K562 (cell line): ENCODE measurements around the gene CACNA1A. TPM values are rescaled to one million over a fixed set of nuclear protein-coding genes. Genes with fewer than 3 reads are reported as not detected.

Experiments
- ATAC-seq: fragments of 200-7000 bp; cut with Tn5 transposase; 3 replicates; pipeline ENCODE4 v1.9.1; 2020; ENCODE audit warnings: moderate library complexity
- BruUV-seq: library from RNA; stranded (reverse); fragments of 400-500 nt; replicated peaks from 2 replicates; lab custom pipeline; 2021; lab: Mats Ljungman, UMichigan
- CTCF ChIA-PET: fragments of 300-600 bp; formaldehyde crosslinking; extraction: SDS; loops from one replicate; lab custom pipeline; 2021; ENCODE audit warnings: low intra/inter-chr PET ratio; lab: Yijun Ruan, JAX
- POLR2A ChIA-PET: fragments of 300-600, 350-650 bp; sonication (Branson Sonifier 250); formaldehyde crosslinking; extraction: SDS; loops from one replicate; lab custom pipeline; 2021; ENCODE audit warnings: antibody characterized with exemption, inconsistent platforms; lab: Yijun Ruan, JAX
- DNase-seq, 4 experiments: peaks; one replicate each; pipeline versions ENCODE4 v3.0.0 to v3.0.0-alpha.2; 2011 to 2018; ENCODE audit warnings: low spot score in 3 of 4, mixed read lengths in 3 of 4; ENCODE audit errors: extremely low read depth in 1 of 4
- FAIRE-seq: peaks from 2 replicates; lab custom pipeline; 2011; peaks lifted over from hg19 to GRCh38; lab: Jason Lieb, UNC
- H2AFZ ChIP-seq: 2 replicates; pipeline ENCODE4 v1.6.0; 2011; ENCODE audit warnings: low read depth, low read length, control low read depth, inconsistent platforms
- H3K27ac ChIP-seq: fragments of 200-600 bp; 3 replicates; pipeline ENCODE4 v1.8.0; 2011; ENCODE audit warnings: low read depth, mild to moderate bottlenecking, control low read depth, inconsistent platforms, low read length, moderate library complexity, mixed read lengths; ENCODE audit errors: extremely low read depth
- H3K27me3 ChIP-seq, 2 experiments: fragments of 300-600 bp in 1 of 2; 2 replicates in 1 of 2; 3 replicates in 1 of 2; pipeline versions ENCODE4 v1.6.0 to v1.8.0; 2011; ENCODE audit warnings: inconsistent platforms in 2 of 2, low read length in 2 of 2, mild to moderate bottlenecking in 1 of 2, mixed read lengths in 1 of 2, moderate library complexity in 1 of 2; ENCODE audit not compliant: control insufficient read depth in 2 of 2, insufficient read depth in 2 of 2
- H3K36me3 ChIP-seq: fragments of 300-600 bp; 3 replicates; pipeline ENCODE4 v1.8.0; 2011; ENCODE audit warnings: mild to moderate bottlenecking, low read length, inconsistent platforms; ENCODE audit not compliant: control insufficient read depth, insufficient read depth
- H3K4me1 ChIP-seq, 2 experiments: fragments of 200-600 bp in 1 of 2; replicated peaks in 1 of 2; 2 replicates in 1 of 2; 3 replicates in 1 of 2; pipeline versions ENCODE4 v1.5.1 to v1.8.0; 2011; ENCODE audit warnings: inconsistent platforms in 2 of 2, low read length in 2 of 2, mild to moderate bottlenecking in 1 of 2, mixed read lengths in 1 of 2, moderate library complexity in 1 of 2; ENCODE audit not compliant: control insufficient read depth in 2 of 2, insufficient read depth in 2 of 2
- H3K4me2 ChIP-seq: 2 replicates; pipeline ENCODE4 v1.6.1; 2011; ENCODE audit warnings: low read length, control low read depth, inconsistent platforms, mixed read lengths; ENCODE audit not compliant: insufficient read depth
- H3K4me3 ChIP-seq: fragments of 200-600 bp; sonication (generic), shearing (Covaris generic); 2 replicates; pipeline ENCODE4 v1.5.1; 2016; ENCODE audit warnings: control low read depth, inconsistent platforms
- H3K79me2 ChIP-seq: fragments of 200-600 bp; 3 replicates; pipeline ENCODE4 v1.8.0; 2011; ENCODE audit warnings: low read length, inconsistent platforms; ENCODE audit not compliant: control insufficient read depth, insufficient read depth
- H3K9ac ChIP-seq, 2 experiments: 2 replicates each; pipeline versions ENCODE4 v1.6.0 to v1.6.1; 2011; ENCODE audit warnings: low read depth in 2 of 2, low read length in 2 of 2, control low read depth in 1 of 2, inconsistent platforms in 1 of 2, mild to moderate bottlenecking in 1 of 2, mixed read lengths in 1 of 2; ENCODE audit not compliant: insufficient read depth in 1 of 2
- H3K9me1 ChIP-seq: one replicate; pipeline ENCODE4 v1.6.0; 2011; ENCODE audit warnings: inconsistent platforms, mild to moderate bottlenecking, low read length, moderate library complexity; ENCODE audit not compliant: control insufficient read depth, insufficient read depth
- H3K9me3 ChIP-seq: replicated peaks from 2 replicates; pipeline ENCODE4 v1.5.1; 2011; ENCODE audit warnings: low read depth, low read length, inconsistent platforms; ENCODE audit not compliant: control insufficient read depth, insufficient read depth
- H4K20me1 ChIP-seq: replicated peaks from 2 replicates; pipeline ENCODE4 v1.6.1; 2011; ENCODE audit warnings: low read length, inconsistent platforms, mixed read lengths; ENCODE audit not compliant: control insufficient read depth, insufficient read depth
- BCLAF1 ChIP-seq, 2 experiments: fragments of 450-650 bp in 1 of 2; IDR thresholded peaks; 2 replicates each; pipeline ENCODE4 v1.6.1; 2011 to 2017; ENCODE audit warnings: low read depth in 2 of 2, antibody characterized with exemption in 1 of 2, borderline replicate concordance in 1 of 2, low read length in 1 of 2, mild to moderate bottlenecking in 1 of 2, mixed read lengths in 1 of 2; ENCODE audit not compliant: control insufficient read depth in 1 of 2
- FOXJ2 ChIP-seq: fragments of 200-800 bp; sonication (Bioruptor generic); IDR thresholded peaks from 2 replicates; pipeline ENCODE4 v1.6.1; 2016; ENCODE audit warnings: missing genetic modification characterization, missing compliant biosample characterization
- PRPF4 ChIP-seq: fragments of 200-400 bp; formaldehyde crosslinking; IDR thresholded peaks from one replicate; pipeline ENCODE4 v1.6.1; 2017; ENCODE audit warnings: low read length, low read depth, mild to moderate bottlenecking; ENCODE audit not compliant: insufficient read depth, poor library complexity, severe bottlenecking
- ZBTB40 ChIP-seq, 2 experiments: fragments of 450-650 bp in 1 of 2; sonication (generic) in 1 of 2; formaldehyde crosslinking in 1 of 2; IDR thresholded peaks; 2 replicates each; pipeline versions ENCODE4 v1.7.1 to v1.9.0; 2016 to 2022; ENCODE audit warnings: inconsistent platforms in 1 of 2, mild to moderate bottlenecking in 1 of 2, missing genetic modification reagents in 1 of 2
- WGBS: fragments of 100-300 bp; shearing (Covaris generic); methylation state at CpG from one replicate; pipeline ENCODE4 v1.1.6; 2016; ENCODE audit warnings: low coverage, mixed read lengths; ENCODE audit not compliant: insufficient coverage; ENCODE audit errors: missing lambda C conversion rate; 5-methylcytosine and 5-hydroxymethylcytosine counted together
- in situ Hi-C: fragments of 300-500 bp; cut with MboI; formaldehyde crosslinking; loops from 4 replicates; pipeline ENCODE4 v1.15.0; 2018; ENCODE audit warnings: inconsistent platforms, mixed read lengths
- intact Hi-C: fragments of 100-400 bp; cut with micrococcal nuclease; formaldehyde crosslinking; loops from 2 replicates; pipeline ENCODE4 v1.14.2; 2022
- polyA plus RNA-seq, 8 experiments: library from polyadenylated mRNA; depleted of rRNA in 4 of 8; stranded (reverse) in 5 of 8; unstranded in 3 of 8; fragments of >200 nt; fragmentation: Nextera tagmentation in 2 of 8; fragmentation: Illumina TruSeq in 1 of 8; extraction: Ambion mirVana in 2 of 8; extraction: Trizol in 1 of 8; gene quantifications; 2 replicates each; pipeline versions ENCODE4 v1.2.1 to v1.2.3, GENCODE V29; 2011 to 2014; ENCODE audit warnings: inconsistent platforms in 1 of 8, missing spikeins in 1 of 8
- total RNA-seq, 7 experiments: library from RNA; depleted of rRNA in 6 of 7; stranded (reverse); fragments of >200 nt in 6 of 7; fragmentation: Illumina TruSeq in 2 of 7; extraction: Trizol in 2 of 7; gene quantifications; 2 replicates each; pipeline versions ENCODE4 v1.2.1 to v1.2.3, GENCODE V29; 2011 to 2021; ENCODE audit warnings: low replicate concordance in 1 of 7

Gene CACNA1A
- total and polyA plus RNA-seq, 9 of the 15 experiments (the other 6 are each of a cell fraction or from before 2014, with no cell fraction given): 0.03 to 0.20 (median 0.09) TPM; not detected in 1

DNA sequence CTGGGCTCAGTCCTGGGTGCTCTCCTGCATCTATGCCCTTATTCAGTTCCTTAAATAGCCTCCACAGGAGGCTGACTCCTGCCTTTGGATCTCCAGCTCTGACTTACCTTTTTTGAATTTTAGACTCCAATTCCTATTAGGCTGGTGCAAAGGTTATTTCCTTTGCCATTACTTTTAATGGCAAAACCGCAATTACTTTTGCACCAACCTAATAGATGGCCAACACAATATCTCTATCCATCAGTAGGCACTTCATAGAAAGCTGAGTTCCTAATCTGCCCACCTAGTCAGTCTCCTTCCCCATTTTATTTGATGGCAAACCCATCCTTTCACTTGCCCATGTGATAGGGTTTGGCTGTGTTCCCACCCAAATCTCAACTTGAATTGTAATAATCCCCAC lies 95.3 kb downstream of the CACNA1A start:
- H3K9me1 ChIP-seq: no peaks in the 10 kb centered on the region
- no peak overlapping the region for H2AFZ ChIP-seq
- ChIA-PET POLR2A (interaction anchor here (0.9 kb wide), 1 partner anchor 18 kb away, joined by 4 read pairs; no protein-coding TSS in a partner anchor), CTCF (interaction anchor here (0.7 kb wide), 1 partner anchor 10 kb away, joined by 3 read pairs; no protein-coding TSS in a partner anchor)
- H3K79me2 ChIP-seq: no peaks in the 10 kb centered on the region
- H3K27ac ChIP-seq: no peak overlapping the region
- no peak for FAIRE-seq
- no peaks in the 10 kb centered on the region for H3K9me3 ChIP-seq
- H3K9ac ChIP-seq: no peak overlapping the region
- intact Hi-C loops: no loop called here
- no peak overlapping the region for H3K4me2 ChIP-seq
- no TSS peak for BruUV-seq
- peak; percentile 62 for TF ChIP-seq ZBTB40 (IDR thresholded peaks at IDR 0.05)
- no peak for TF ChIP-seq ZBTB40 (CRISPR knock-in tag; IDR thresholded peaks at IDR 0.05)
- TF ChIP-seq FOXJ2 (tag): no peak
- no peak for TF ChIP-seq PRPF4
- TF ChIP-seq BCLAF1 (IDR thresholded peaks at IDR 0.05; ENCODE audit: borderline replicate concordance in 1 of 2, control insufficient read depth in 1 of 2, low read depth in 2 of 2, low read length in 1 of 2): no peak
- TF ChIP-seq, all 486 proteins: peak for 1
- Histone ChIP-seq H3K27me3 (peaks cover 0 to 12% of the 10 kb centered on the region in 2 experiments; a peak in 2 of 5 replicates), H3K4me3 (no peak overlapping the region), H4K20me1 (no peaks in the 10 kb centered on the region), H3K36me3 (no peaks in the 10 kb centered on the region), H3K4me1 (no peaks in the 10 kb centered on the region)
- WGBS: 0% methylated on average over 1 of the region's 1 CpG
- in situ Hi-C loops: no loop called here
- DNase-seq: no peak
- no peak for ATAC-seq
